H1 (cell line): ENCODE data around the gene MEF2B. TPM values are rescaled to one million over a fixed set of nuclear protein-coding genes. Genes with fewer than 3 reads are reported as not detected.
"Not testable (repeated sequence)": the region's sequence is repeated elsewhere in the genome, so short reads cannot be mapped to it uniquely, and the experiment has no call there.

Experiments used
- CTCF ChIA-PET: fragments of 300-600 bp; sonication (Branson Sonifier 250); formaldehyde crosslinking; loops from one replicate; lab custom pipeline; 2021; ENCODE audit not compliant: partially characterized antibody; lab: Charles Lee
- POLR2A ChIA-PET: fragments of 300-600 bp; sonication (Branson Sonifier 250); formaldehyde crosslinking; loops from one replicate; lab custom pipeline; 2021; ENCODE audit warnings: inconsistent platforms; ENCODE audit not compliant: partially characterized antibody; lab: Charles Lee
- DNase-seq, 2 experiments: peaks; one replicate each; pipeline versions ENCODE4 v3.0.0 to v3.0.0-alpha.2; 2010 to 2022; ENCODE audit warnings: low spot score in 2 of 2, low read depth in 1 of 2, mixed read lengths in 1 of 2
- FAIRE-seq: peaks from 2 replicates; lab custom pipeline; 2011; peaks lifted over from hg19 to GRCh38; lab: Jason Lieb, UNC
- H2AFZ ChIP-seq: 2 replicates; pipeline ENCODE4 v1.8.1; 2012; ENCODE audit warnings: low read length, inconsistent platforms
- H2AK5ac ChIP-seq: 2 replicates; pipeline ENCODE4 v1.6.1; 2013; ENCODE audit warnings: low read depth, low read length
- H2BK120ac ChIP-seq: replicated peaks from 2 replicates; pipeline ENCODE3; 2013; ENCODE audit warnings: low read depth, low read length, inconsistent platforms
- H2BK12ac ChIP-seq: 2 replicates; pipeline ENCODE4 v1.6.1; 2013; ENCODE audit warnings: low read depth, low read length
- H2BK15ac ChIP-seq: 2 replicates; pipeline ENCODE4 v1.6.1; 2013; ENCODE audit warnings: low read length
- H2BK20ac ChIP-seq: 2 replicates; pipeline ENCODE4 v1.6.1; 2013; ENCODE audit warnings: low read length
- H2BK5ac ChIP-seq: 2 replicates; pipeline ENCODE4 v1.6.1; 2013; ENCODE audit warnings: low read depth, low read length
- H3K14ac ChIP-seq: 2 replicates; pipeline ENCODE4 v1.6.1; 2013; ENCODE audit warnings: inconsistent platforms; ENCODE audit not compliant: insufficient read length
- H3K18ac ChIP-seq: 2 replicates; pipeline ENCODE4 v1.6.1; 2013; ENCODE audit warnings: low read length; ENCODE audit errors: extremely low read depth
- H3K23ac ChIP-seq: 2 replicates; pipeline ENCODE4 v1.6.1; 2013; ENCODE audit warnings: inconsistent platforms; ENCODE audit not compliant: insufficient read length
- H3K23me2 ChIP-seq: 2 replicates; pipeline ENCODE4 v1.6.1; 2013; ENCODE audit warnings: low read depth, low read length
- H3K27ac ChIP-seq: 2 replicates; pipeline ENCODE4 v1.6.1; 2011; ENCODE audit warnings: low read depth, low read length, inconsistent platforms
- H3K27me3 ChIP-seq, 4 experiments: replicated peaks in 1 of 4; 1 replicate in 1 of 4; 2 replicates in 3 of 4; pipeline versions ENCODE4 v1.6.1 to v1.8.1; 2011 to 2013; ENCODE audit warnings: low read length in 3 of 4, mild to moderate bottlenecking in 3 of 4, inconsistent platforms in 2 of 4, mixed read lengths in 2 of 4, moderate library complexity in 1 of 4; ENCODE audit not compliant: control insufficient read depth in 3 of 4, insufficient read depth in 3 of 4; ENCODE audit errors: extremely low read depth in 1 of 4
- H3K36me3 ChIP-seq, 4 experiments: 2 replicates each; pipeline versions ENCODE4 v1.6.1 to v1.8.1; 2011 to 2013; ENCODE audit warnings: mild to moderate bottlenecking in 4 of 4, low read length in 3 of 4, moderate library complexity in 2 of 4, control low read depth in 1 of 4, inconsistent platforms in 1 of 4; ENCODE audit not compliant: insufficient read depth in 4 of 4, control insufficient read depth in 2 of 4
- H3K4ac ChIP-seq: replicated peaks from 2 replicates; pipeline ENCODE3; 2013; ENCODE audit warnings: low read length, low read depth, mixed read lengths, inconsistent platforms; ENCODE audit not compliant: insufficient read length
- H3K4me1 ChIP-seq, 4 experiments: replicated peaks in 1 of 4; 1 replicate in 1 of 4; 2 replicates in 3 of 4; pipeline versions ENCODE4 v1.6.1 to v1.8.1; 2011 to 2013; ENCODE audit warnings: low read length in 3 of 4, inconsistent platforms in 2 of 4, mixed read lengths in 1 of 4; ENCODE audit not compliant: insufficient read depth in 4 of 4, control insufficient read depth in 3 of 4
- H3K4me2 ChIP-seq, 2 experiments: 2 replicates each; pipeline versions ENCODE4 v1.6.1 to v1.8.1; 2011 to 2013; ENCODE audit warnings: low read depth in 2 of 2, low read length in 2 of 2, control low read depth in 1 of 2, inconsistent platforms in 1 of 2, mild to moderate bottlenecking in 1 of 2; ENCODE audit not compliant: insufficient read depth in 1 of 2
- H3K4me3 ChIP-seq, 4 experiments: fragments of 200-600, 300-600 bp in 1 of 4; sonication (generic), shearing (Covaris generic), sonication (Bioruptor Twin) in 1 of 4; 2 replicates each; pipeline versions ENCODE4 v1.5.1 to v1.8.1; 2011 to 2016; ENCODE audit warnings: low read length in 4 of 4, low read depth in 3 of 4, control low read depth in 2 of 4, inconsistent platforms in 2 of 4, mild to moderate bottlenecking in 2 of 4, mixed read lengths in 1 of 4, moderate library complexity in 1 of 4; ENCODE audit not compliant: insufficient read depth in 2 of 4; ENCODE audit errors: extremely low read depth in 1 of 4
- H3K56ac ChIP-seq: replicated peaks from 2 replicates; pipeline ENCODE3; 2013; ENCODE audit warnings: low read depth, mild to moderate bottlenecking, mixed read lengths, low read length, inconsistent platforms; ENCODE audit not compliant: insufficient read length
- H3K79me1 ChIP-seq: 2 replicates; pipeline ENCODE4 v1.6.1; 2013; ENCODE audit warnings: low read depth, low read length, control low read depth
- H3K79me2 ChIP-seq, 2 experiments: 2 replicates each; pipeline versions ENCODE4 v1.6.1 to v1.8.1; 2012 to 2013; ENCODE audit warnings: low read length in 2 of 2, mild to moderate bottlenecking in 2 of 2, inconsistent platforms in 1 of 2; ENCODE audit not compliant: insufficient read depth in 2 of 2, control insufficient read depth in 1 of 2
- H3K9ac ChIP-seq, 4 experiments: replicated peaks in 1 of 4; 1 replicate in 1 of 4; 2 replicates in 3 of 4; pipeline versions ENCODE4 v1.6.1 to v1.8.1; 2011 to 2013; ENCODE audit warnings: low read depth in 3 of 4, low read length in 3 of 4, control low read depth in 2 of 4, mild to moderate bottlenecking in 2 of 4, moderate library complexity in 2 of 4, inconsistent platforms in 1 of 4; ENCODE audit errors: extremely low read depth in 1 of 4
- H3K9me3 ChIP-seq, 2 experiments: 2 replicates each; pipeline versions ENCODE4 v1.6.1 to v1.8.1; 2012 to 2013; ENCODE audit warnings: mild to moderate bottlenecking in 2 of 2, moderate library complexity in 2 of 2, control low read depth in 1 of 2, inconsistent platforms in 1 of 2, low read depth in 1 of 2, low read length in 1 of 2, mixed read lengths in 1 of 2; ENCODE audit not compliant: insufficient read depth in 2 of 2
- H4K20me1 ChIP-seq, 2 experiments: replicated peaks in 1 of 2; 2 replicates each; pipeline versions ENCODE3 to v1.8.1; 2011 to 2013; ENCODE audit warnings: inconsistent platforms in 2 of 2, low read length in 2 of 2, mild to moderate bottlenecking in 1 of 2; ENCODE audit not compliant: insufficient read depth in 2 of 2, control insufficient read depth in 1 of 2
- H4K5ac ChIP-seq: 2 replicates; pipeline ENCODE4 v1.6.1; 2013; ENCODE audit warnings: low read length, low read depth, mixed read lengths, inconsistent platforms; ENCODE audit not compliant: insufficient read length
- H4K8ac ChIP-seq: 2 replicates; pipeline ENCODE4 v1.8.0; 2013; ENCODE audit warnings: mild to moderate bottlenecking, moderate library complexity, low read length, inconsistent platforms; ENCODE audit not compliant: insufficient read depth; ENCODE audit errors: extremely low read depth
- H4K91ac ChIP-seq: replicated peaks from 2 replicates; pipeline ENCODE3; 2013; ENCODE audit warnings: low read length, mixed read lengths, inconsistent platforms; ENCODE audit not compliant: insufficient read length
- SIX5 ChIP-seq: IDR thresholded peaks from 2 replicates; pipeline ENCODE4 v1.6.1; 2011; ENCODE audit warnings: mild to moderate bottlenecking, low read depth, low read length
- WGBS, 2 experiments: shearing (Covaris generic) in 1 of 2; methylation state at CpG; one replicate each; pipeline versions ENCODE4 v1.1.6 to v1.1.7; 2013 to 2015; ENCODE audit warnings: low lambda C conversion rate in 2 of 2, mixed read lengths in 2 of 2, inconsistent platforms in 1 of 2, low coverage in 1 of 2, missing lambda C conversion rate in 1 of 2; ENCODE audit not compliant: insufficient replicate concordance in 2 of 2, insufficient coverage in 1 of 2, insufficient read length in 1 of 2; ENCODE audit errors: extremely low coverage in 1 of 2, missing lambda C conversion rate in 1 of 2; 5-methylcytosine and 5-hydroxymethylcytosine counted together
- polyA plus RNA-seq, 7 experiments: library from polyadenylated mRNA; depleted of rRNA in 3 of 7; stranded (reverse) in 5 of 7; unstranded in 2 of 7; fragments of >200 nt in 5 of 7; fragments of 200-250 nt in 2 of 7; gene quantifications; 1 replicate in 5 of 7; 2 replicates in 1 of 7; 4 replicates in 1 of 7; pipeline versions ENCODE4 v1.2.1 to v1.2.3, GENCODE V29; 2011 to 2013; ENCODE audit warnings: missing spikeins in 2 of 7, mixed read lengths in 2 of 7
- total RNA-seq: library from RNA; stranded (reverse); fragmentation: NEBNext Ultra II Directional; extraction: Animal tissue kit (Norgen Biotek cat#: 25700); gene quantifications from 2 replicates; pipeline ENCODE4 v1.2.1, GENCODE V29; 2021

Gene MEF2B
- total and polyA plus RNA-seq, 2 of the 8 experiments (the other 6 are each of a cell fraction or from before 2014, with no cell fraction given), result 2.8 to 3.7 TPM

GRCh38 chr19:19137556-19138108 is 32.4 kb downstream of the MEF2B start (continued):
- TF ChIP-seq SIX5, result no peak

- not testable (repeated sequence) for FAIRE-seq, H3K27ac ChIP-seq, H2BK5ac ChIP-seq, H2AFZ ChIP-seq, H3K4me3 ChIP-seq, H2BK20ac ChIP-seq, H4K20me1 ChIP-seq, H3K79me1 ChIP-seq, H3K23me2 ChIP-seq, H2AK5ac ChIP-seq, H4K8ac ChIP-seq, H3K56ac ChIP-seq, DNase-seq, H3K27me3 ChIP-seq, H4K5ac ChIP-seq, H2BK12ac ChIP-seq, H3K79me2 ChIP-seq, H3K14ac ChIP-seq, H3K9ac ChIP-seq, H2BK15ac ChIP-seq, H4K91ac ChIP-seq, H2BK120ac ChIP-seq, H3K18ac ChIP-seq, H3K4ac ChIP-seq, H3K23ac ChIP-seq
- peaks cover 5 to 13% of the 10 kb centered on the region in 2 experiments; a peak in 3 of 4 replicates for H3K9me3 ChIP-seq
- ChIA-PET CTCF (interaction anchor here (1.0 to 3.5 kb wide), 13 partner anchors 10 to 83 kb away, joined by 3 to 21 read pairs (median 7); no protein-coding TSS in a partner anchor), POLR2A (interaction anchor here (0.7 to 3.1 kb wide), 8 partner anchors 13 to 193 kb away, joined by 3 to 22 read pairs (median 4); no protein-coding TSS in a partner anchor)
- peaks cover 0 to 14% (median 10%) of the 10 kb centered on the region in 4 experiments; a peak in 6 of 7 replicates for H3K4me1 ChIP-seq
- peak overlapping the region in 1 of 2 experiments; percentile 82; a peak in 1 of 4 replicates for H3K4me2 ChIP-seq
- peaks cover 0 to 14% (median 2%) of the 10 kb centered on the region in 4 experiments; a peak in 3 of 8 replicates for H3K36me3 ChIP-seq
- WGBS, 2 experiments, result 91% methylated on average over 6 of the region's 6 CpGs; no CpG with 5 or more reads in 1 of the 2 experiments
Observed at GRCh38 chr19:19135713-19136112, 34.4 kb downstream of the MEF2B start.
